OCI-M2 (cell line): Measurements from ENCODE around the gene TARS2.

Experiments used
- DNase-seq: peaks from one replicate; lab custom pipeline; 2025; ENCODE audit not compliant: unreplicated experiment; lab: John Stamatoyannopoulos, UW

Gene TARS2

GRCh38 chr1:150486966-150487762 lies at the start of gene TARS2:
TSS of gene TARS2 (plus strand) at chr1:150487419. CDS start at chr1:150487451, 32 bp downstream.
- DNase-seq: peak; percentile 94

GRCh38 chr1:150441121-150441520 lies 46.1 kb upstream of the TARS2 start:
- DNase-seq: no peak

- no peak for DNase-seq
Observed at GRCh38 chr1:150444232-150444631, 43.0 kb upstream of the TARS2 start.

- DNase-seq: no peak
Observed at GRCh38 chr1:150456146-150456647, 31.0 kb upstream of the TARS2 start.

- DNase-seq: no peak
Observed at GRCh38 chr1:150464422-150464826, 22.8 kb upstream of the TARS2 start.

GRCh38 chr1:150466964-150467363 lies 20.3 kb upstream of the TARS2 start:
- no peak for DNase-seq

- no peak for DNase-seq
Observed at GRCh38 chr1:150469291-150469690, 17.9 kb upstream of the TARS2 start.

- DNase-seq: no peak
Observed at GRCh38 chr1:150472601-150473200, 14.5 kb upstream of the TARS2 start.

- no peak for DNase-seq
Observed at GRCh38 chr1:150473659-150474058, 13.6 kb upstream of the TARS2 start.

GRCh38 chr1:150474869-150475268 lies 12.3 kb upstream of the TARS2 start:
- DNase-seq: no peak

GRCh38 chr1:150476754-150477153 lies 10.5 kb upstream of the TARS2 start:
- DNase-seq: no peak

GRCh38 chr1:150477320-150477719 lies 9.9 kb upstream of the TARS2 start:
- DNase-seq: no peak

GRCh38 chr1:150477733-150478132 lies 9.5 kb upstream of the TARS2 start:
- no peak for DNase-seq

GRCh38 chr1:150479370-150479769 lies 7.8 kb upstream of the TARS2 start:
- DNase-seq: no peak

GRCh38 chr1:150479927-150480352 lies 7.3 kb upstream of the TARS2 start:
- no peak for DNase-seq

GRCh38 chr1:150484431-150484830 lies 2.8 kb upstream of the TARS2 start:
- no peak for DNase-seq

GRCh38 chr1:150484861-150485260 lies 2.4 kb upstream of the TARS2 start:
- no peak for DNase-seq

GRCh38 chr1:150487763-150488115 lies 520 bp downstream of the TARS2 start:
- no peak for DNase-seq

GRCh38 chr1:150493175-150493574 lies 6.0 kb downstream of the TARS2 start:
- no peak for DNase-seq

GRCh38 chr1:150498342-150498741 lies 11.1 kb downstream of the TARS2 start:
- DNase-seq: no peak

- DNase-seq: no peak
Observed at GRCh38 chr1:150505431-150505830, 18.2 kb downstream of the TARS2 start.
